AG04450 (cell line): ENCODE results near the gene MAML3. TPM values are rescaled to one million over a fixed set of nuclear protein-coding genes. Genes with fewer than 3 reads are reported as not detected.

Experiments
- CTCF ChIA-PET: fragments of 300-600, 350-600 bp; formaldehyde crosslinking; extraction: SDS; loops from one replicate; lab custom pipeline; 2022; ENCODE audit warnings: antibody characterized with exemption, inconsistent platforms; lab: Charles Lee
- POLR2A ChIA-PET: fragments of 350-600 bp; formaldehyde crosslinking; extraction: SDS; loops from one replicate; lab custom pipeline; 2021; ENCODE audit warnings: antibody characterized with exemption, inconsistent platforms; lab: Yijun Ruan, JAX
- DNase-seq: peaks from one replicate; pipeline ENCODE4 v3.0.0-alpha.2; 2011; ENCODE audit warnings: low read depth, low spot score
- H3K27ac ChIP-seq: one replicate; pipeline ENCODE4 v1.5.1; 2012; ENCODE audit warnings: low read depth, low read length, control low read depth
- H3K27me3 ChIP-seq: one replicate; pipeline ENCODE4 v1.6.0; 2012; ENCODE audit warnings: low read length; ENCODE audit not compliant: control insufficient read depth, insufficient read depth
- H3K4me3 ChIP-seq: 2 replicates; pipeline ENCODE4 v1.5.1; 2011; ENCODE audit warnings: mild to moderate bottlenecking, low read depth, low read length, control low read depth
- H3K9me3 ChIP-seq: 2 replicates; pipeline ENCODE4 v1.5.1; 2012; ENCODE audit warnings: low read length; ENCODE audit not compliant: control insufficient read depth, insufficient read depth
- CTCF ChIP-seq: IDR thresholded peaks from 2 replicates; pipeline ENCODE4 v1.5.1; 2011; ENCODE audit warnings: low read depth, low read length, control low read depth, inconsistent platforms
- polyA plus RNA-seq: library from polyadenylated mRNA; depleted of rRNA; stranded (reverse); fragments of >200 nt; gene quantifications from 2 replicates; pipeline ENCODE4 v1.2.3, GENCODE V29; 2011

Gene MAML3
- polyA plus RNA-seq, 1 experiment, result 4.1 TPM

DNA sequence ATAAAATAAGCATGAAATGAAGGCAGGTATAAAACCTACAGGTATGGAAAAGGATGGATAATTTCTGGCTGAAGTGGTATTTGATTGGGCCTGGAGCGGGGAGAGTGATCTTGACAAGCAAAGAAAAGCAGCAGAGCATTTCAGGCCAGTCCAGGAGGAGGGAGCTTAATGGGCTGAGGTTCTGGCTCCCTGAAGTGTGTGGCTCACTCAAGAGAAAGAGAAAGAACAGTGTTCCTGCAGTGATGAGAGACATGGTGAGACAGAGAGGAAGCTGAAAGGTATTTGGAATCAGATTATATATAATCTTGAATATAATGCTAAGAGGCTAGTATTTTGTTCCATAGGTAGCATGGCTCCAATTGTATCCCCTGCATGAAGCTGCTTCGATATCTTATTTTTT is 334.9 kb downstream of the MAML3 start:
- Histone ChIP-seq H3K27ac (no peak overlapping the region), H3K4me3 (no peak overlapping the region), H3K27me3 (no peaks in the 10 kb centered on the region), H3K9me3 (no peaks in the 10 kb centered on the region)
- no peak for TF ChIP-seq CTCF
- no peak for DNase-seq
- ChIA-PET POLR2A (no interaction called here), CTCF (interaction anchor here (0.8 kb wide), 1 partner anchor 167 kb away, joined by 3 read pairs; no protein-coding TSS in a partner anchor)

DNA sequence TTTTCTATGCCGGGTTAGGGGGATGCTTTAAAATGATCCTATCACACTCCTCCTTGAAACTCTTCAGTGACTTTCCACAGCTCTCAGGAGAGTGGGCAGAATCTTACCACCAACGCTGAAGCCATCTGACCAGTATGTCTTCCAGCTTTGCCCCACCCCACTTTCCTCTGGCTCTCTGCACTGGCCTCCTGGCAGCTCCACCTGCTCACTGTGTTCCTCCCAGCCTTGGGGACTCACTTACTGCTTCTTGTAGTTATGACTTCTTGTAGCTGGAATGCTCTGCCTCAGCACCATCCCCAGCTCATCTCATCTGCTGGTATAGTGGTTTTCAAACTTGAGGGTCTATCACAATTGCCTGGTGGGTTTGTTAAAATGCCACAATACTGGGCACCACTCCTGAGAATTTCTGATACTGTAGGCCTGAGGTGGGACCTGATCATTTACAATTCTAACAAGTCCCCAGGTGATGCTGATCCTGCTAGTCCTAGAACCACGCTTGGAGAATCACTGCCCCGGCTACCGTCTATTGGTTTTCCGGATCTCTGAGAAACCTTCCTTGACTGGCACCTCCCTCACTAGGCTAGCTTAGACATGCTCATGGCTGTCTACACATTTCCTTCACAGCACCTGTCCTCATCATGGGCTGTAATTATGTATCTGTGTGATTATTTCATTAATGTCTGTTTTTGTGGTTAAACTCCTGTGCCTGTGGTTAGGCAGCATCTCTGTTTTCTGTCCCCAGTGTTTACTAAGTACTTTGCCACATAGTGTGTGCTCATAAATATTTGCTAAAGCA is 336.1 kb downstream of the MAML3 start:
- Histone ChIP-seq H3K9me3 (no peaks in the 10 kb centered on the region), H3K27me3 (no peaks in the 10 kb centered on the region), H3K4me3 (no peak overlapping the region), H3K27ac (no peak overlapping the region)
- DNase-seq, result no peak
- CTCF ChIA-PET, result no interaction called here
- no peak for TF ChIP-seq CTCF
- POLR2A ChIA-PET, result no interaction called here

DNA sequence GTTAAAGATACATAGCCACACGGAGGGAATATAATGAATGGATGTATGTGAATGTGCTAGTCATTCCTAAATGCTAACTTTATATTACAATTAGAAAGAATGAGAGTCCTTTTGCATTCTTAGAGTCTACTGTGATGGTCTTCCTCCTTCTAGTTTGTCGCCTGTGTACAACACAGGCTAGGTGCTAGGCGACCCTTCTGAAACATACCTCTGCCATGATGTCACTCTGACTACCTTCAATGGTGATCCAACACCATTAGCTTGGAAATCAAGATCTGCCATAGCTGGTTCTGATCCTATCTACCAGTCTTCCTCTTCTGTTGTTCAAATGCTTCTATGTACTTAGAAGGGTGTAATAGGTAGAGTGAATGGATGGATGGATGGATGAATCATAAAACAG is 337.1 kb downstream of the MAML3 start:
- H3K27ac ChIP-seq, result no peak overlapping the region
- no peak overlapping the region for H3K4me3 ChIP-seq
- TF ChIP-seq CTCF, result no peak
- no peak for DNase-seq
- ChIA-PET CTCF (no interaction called here), POLR2A (no interaction called here)
- no peaks in the 10 kb centered on the region for H3K9me3 ChIP-seq
- no peaks in the 10 kb centered on the region for H3K27me3 ChIP-seq

DNA sequence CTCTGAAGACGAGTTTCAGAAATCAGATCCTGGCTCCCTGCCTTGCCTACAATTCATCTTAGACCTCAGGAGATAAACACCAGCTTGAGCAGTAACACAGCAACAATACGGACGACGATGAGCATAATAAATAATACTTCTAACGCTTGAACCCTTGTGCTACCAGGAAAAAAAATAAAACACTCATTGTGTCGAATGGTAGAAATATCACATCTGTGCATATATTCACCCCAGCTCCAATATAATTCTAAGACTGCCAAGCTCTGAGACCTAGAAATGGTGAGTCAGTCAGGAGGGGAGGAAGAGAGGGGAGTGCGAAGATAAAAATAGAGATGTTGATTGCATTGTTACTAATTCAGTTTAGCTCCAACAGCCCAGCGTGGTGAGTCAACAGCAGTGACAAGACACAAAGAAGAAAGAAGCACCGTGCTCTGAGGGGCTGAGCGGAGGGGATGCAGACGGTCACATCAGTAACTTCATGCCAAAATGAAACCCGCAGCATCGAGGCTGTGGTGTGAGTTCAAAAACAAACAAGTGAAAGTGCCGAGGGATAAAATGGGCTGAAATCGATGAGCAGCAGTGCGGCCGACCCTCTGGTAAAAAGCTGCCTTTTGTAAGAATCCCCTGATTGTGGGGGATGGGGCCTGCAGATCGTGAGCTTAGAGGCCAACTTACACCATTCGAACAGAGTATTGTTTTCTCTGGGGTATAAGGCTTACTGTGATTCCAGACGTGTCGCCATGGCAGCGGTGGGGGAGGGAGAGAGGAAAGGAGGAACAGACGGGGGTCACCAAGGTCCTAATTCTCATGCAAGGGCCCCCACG is 338.0 kb downstream of the MAML3 start:
- no peak for TF ChIP-seq CTCF
- Histone ChIP-seq H3K4me3 (peak overlapping the region; percentile 59), H3K9me3 (no peaks in the 10 kb centered on the region), H3K27ac (peak overlapping the region; percentile 79), H3K27me3 (no peaks in the 10 kb centered on the region)
- POLR2A ChIA-PET, result no interaction called here
- CTCF ChIA-PET, result no interaction called here
- peak; percentile 42 for DNase-seq
